ENCODE results near the gene TLR8.

- TF ChIP-seq CTCF (IDR thresholded peaks at IDR 0.05) = no peak
- no peak for TF ChIP-seq ZFX (IDR thresholded peaks at IDR 0.05; ENCODE audit: borderline replicate concordance)
Measured at GRCh38 chrX:12961196-12961718, 54.8 kb downstream of the TLR8 start.
